Panc1 (cell line): ENCODE data around the gene TUBB4B.

ENCODE experiments used
- CTCF ChIP-seq: fragments of 450-650 bp; IDR thresholded peaks from 2 replicates; pipeline ENCODE4 v1.5.1; 2017; ENCODE audit warnings: mild to moderate bottlenecking
- TF ChIP-seq, protein P1 (sequence below), 2 experiments: IDR thresholded peaks; 2 replicates each; pipeline ENCODE4 v1.6.1; 2011 to 2012; ENCODE audit warnings: low read depth in 2 of 2, control low read depth in 1 of 2, low read length in 1 of 2, mild to moderate bottlenecking in 1 of 2, moderate library complexity in 1 of 2; ENCODE audit not compliant: insufficient read depth in 1 of 2

DNA sequence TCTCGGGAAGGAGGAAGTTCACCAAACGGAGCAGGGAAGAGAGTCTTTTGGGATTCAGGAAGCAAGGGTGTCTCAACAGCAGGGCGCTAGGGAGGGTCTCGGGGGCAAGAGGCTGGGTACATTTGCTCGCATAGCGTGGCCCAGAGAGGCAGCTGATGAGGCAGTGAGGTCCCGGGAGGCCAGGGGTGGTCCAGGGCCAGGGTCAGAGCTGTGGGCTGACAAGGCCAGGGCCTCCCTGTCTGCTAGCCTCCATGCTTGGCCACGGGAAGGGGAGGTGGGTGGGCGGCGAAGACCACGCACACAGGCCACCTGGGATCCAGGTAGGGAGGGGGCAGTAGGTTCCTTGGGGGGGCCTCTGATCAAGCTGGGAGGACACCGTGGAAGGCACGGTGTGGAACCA lies 29.6 kb upstream of the TUBB4B start:
- TF ChIP-seq, protein P1, sequence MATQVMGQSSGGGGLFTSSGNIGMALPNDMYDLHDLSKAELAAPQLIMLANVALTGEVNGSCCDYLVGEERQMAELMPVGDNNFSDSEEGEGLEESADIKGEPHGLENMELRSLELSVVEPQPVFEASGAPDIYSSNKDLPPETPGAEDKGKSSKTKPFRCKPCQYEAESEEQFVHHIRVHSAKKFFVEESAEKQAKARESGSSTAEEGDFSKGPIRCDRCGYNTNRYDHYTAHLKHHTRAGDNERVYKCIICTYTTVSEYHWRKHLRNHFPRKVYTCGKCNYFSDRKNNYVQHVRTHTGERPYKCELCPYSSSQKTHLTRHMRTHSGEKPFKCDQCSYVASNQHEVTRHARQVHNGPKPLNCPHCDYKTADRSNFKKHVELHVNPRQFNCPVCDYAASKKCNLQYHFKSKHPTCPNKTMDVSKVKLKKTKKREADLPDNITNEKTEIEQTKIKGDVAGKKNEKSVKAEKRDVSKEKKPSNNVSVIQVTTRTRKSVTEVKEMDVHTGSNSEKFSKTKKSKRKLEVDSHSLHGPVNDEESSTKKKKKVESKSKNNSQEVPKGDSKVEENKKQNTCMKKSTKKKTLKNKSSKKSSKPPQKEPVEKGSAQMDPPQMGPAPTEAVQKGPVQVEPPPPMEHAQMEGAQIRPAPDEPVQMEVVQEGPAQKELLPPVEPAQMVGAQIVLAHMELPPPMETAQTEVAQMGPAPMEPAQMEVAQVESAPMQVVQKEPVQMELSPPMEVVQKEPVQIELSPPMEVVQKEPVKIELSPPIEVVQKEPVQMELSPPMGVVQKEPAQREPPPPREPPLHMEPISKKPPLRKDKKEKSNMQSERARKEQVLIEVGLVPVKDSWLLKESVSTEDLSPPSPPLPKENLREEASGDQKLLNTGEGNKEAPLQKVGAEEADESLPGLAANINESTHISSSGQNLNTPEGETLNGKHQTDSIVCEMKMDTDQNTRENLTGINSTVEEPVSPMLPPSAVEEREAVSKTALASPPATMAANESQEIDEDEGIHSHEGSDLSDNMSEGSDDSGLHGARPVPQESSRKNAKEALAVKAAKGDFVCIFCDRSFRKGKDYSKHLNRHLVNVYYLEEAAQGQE (IDR thresholded peaks at IDR 0.05; ENCODE audit: insufficient read depth in 1 of 2, low read depth in 2 of 2, low read length in 1 of 2), result no peak
- no peak for TF ChIP-seq CTCF
